Measurements from ENCODE around the gene RBMS1. TPM values are rescaled to one million over a fixed set of nuclear protein-coding genes. Genes with fewer than 3 reads are reported as not detected.
A peak's percentile ranks its signal among the peaks of the same experiment; 100 is the strongest.

Gene RBMS1
- total and polyA plus RNA-seq, 2 of the 13 experiments (the other 11 are each of a cell fraction or from before 2014, with no cell fraction given) = 55.5 to 110 TPM

DNA sequence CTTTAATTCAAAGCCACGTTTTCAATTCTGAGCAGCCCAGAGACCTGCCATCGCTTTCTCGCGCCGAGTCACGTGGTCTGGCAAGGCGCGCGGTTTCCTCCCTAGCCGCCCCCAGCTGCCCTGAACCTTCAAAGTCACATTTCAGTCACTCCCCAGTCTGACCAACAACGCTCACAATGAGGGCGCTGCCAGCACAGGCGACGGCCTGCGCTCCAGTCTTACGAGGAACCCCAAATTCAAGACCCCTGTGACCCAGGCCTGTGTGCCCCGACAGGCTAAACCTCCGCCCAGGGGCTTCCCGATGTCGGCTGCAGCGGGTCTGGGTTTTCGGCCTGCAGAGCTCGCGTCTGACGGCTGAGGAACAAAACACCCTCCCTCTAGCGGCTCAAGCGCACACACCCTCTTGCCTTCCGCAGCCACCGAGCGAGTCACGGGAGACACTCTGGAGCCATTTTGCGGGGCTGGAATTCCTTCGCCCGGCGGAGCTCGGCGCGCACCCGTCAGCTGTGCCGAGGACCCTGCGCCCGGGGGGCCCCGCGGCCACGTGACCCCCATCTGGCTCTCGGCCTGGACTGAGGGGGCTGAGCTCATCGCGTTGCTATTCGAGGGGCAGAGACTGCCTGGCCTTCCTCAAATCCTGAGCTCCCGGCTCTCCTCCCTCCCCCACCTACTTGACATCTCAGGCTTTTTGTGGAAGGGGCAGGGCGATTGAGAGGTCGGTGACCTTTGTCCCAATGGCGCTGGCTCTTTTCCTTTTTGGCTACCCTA lies 223.6 kb downstream of the RBMS1 start (continued):
- TF ChIP-seq, protein P1, sequence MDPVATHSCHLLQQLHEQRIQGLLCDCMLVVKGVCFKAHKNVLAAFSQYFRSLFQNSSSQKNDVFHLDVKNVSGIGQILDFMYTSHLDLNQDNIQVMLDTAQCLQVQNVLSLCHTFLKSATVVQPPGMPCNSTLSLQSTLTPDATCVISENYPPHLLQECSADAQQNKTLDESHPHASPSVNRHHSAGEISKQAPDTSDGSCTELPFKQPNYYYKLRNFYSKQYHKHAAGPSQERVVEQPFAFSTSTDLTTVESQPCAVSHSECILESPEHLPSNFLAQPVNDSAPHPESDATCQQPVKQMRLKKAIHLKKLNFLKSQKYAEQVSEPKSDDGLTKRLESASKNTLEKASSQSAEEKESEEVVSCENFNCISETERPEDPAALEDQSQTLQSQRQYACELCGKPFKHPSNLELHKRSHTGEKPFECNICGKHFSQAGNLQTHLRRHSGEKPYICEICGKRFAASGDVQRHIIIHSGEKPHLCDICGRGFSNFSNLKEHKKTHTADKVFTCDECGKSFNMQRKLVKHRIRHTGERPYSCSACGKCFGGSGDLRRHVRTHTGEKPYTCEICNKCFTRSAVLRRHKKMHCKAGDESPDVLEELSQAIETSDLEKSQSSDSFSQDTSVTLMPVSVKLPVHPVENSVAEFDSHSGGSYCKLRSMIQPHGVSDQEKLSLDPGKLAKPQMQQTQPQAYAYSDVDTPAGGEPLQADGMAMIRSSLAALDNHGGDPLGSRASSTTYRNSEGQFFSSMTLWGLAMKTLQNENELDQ (CRISPR knock-in tag; IDR thresholded peaks at IDR 0.05; ENCODE audit: borderline replicate concordance) = no peak
- TF ChIP-seq, protein P2, sequence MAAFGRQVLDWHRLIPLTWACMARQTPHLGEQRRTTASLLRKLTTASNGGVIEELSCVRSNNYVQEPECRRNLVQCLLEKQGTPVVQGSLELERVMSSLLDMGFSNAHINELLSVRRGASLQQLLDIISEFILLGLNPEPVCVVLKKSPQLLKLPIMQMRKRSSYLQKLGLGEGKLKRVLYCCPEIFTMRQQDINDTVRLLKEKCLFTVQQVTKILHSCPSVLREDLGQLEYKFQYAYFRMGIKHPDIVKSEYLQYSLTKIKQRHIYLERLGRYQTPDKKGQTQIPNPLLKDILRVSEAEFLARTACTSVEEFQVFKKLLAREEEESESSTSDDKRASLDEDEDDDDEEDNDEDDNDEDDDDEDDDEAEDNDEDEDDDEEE (CRISPR knock-in tag; IDR thresholded peaks at IDR 0.05) = peak; percentile 92
- TF ChIP-seq MAF1 (CRISPR knock-in tag; IDR thresholded peaks at IDR 0.05; ENCODE audit: borderline replicate concordance) = no peak
- peak; percentile 56 for TF ChIP-seq ZNF331 (CRISPR knock-in tag; IDR thresholded peaks at IDR 0.05)
- no peak for TF ChIP-seq PCBP1 (IDR thresholded peaks at IDR 0.05; ENCODE audit: borderline replicate concordance, low read depth, low read length)
- TF ChIP-seq, protein P3, sequence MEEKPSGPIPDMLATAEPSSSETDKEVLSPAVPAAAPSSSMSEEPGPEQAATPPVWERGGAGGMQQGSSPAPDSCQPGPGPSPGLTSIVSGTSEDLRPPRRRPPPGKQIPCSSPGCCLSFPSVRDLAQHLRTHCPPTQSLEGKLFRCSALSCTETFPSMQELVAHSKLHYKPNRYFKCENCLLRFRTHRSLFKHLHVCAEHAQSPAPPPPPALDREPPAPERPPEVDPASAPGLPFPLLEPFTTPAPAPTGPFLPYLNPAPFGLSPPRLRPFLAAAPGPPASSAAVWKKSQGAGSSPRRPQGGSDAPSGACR (CRISPR knock-in tag; IDR thresholded peaks at IDR 0.05) = peak; percentile 35; the same call in 1 of the 2 replicates
- no peak for TF ChIP-seq MAZ (IDR thresholded peaks at IDR 0.05; ENCODE audit: borderline replicate concordance, low read depth, low read length)
- TF ChIP-seq MAZ (CRISPR knock-in tag; IDR thresholded peaks at IDR 0.05; ENCODE audit: low read depth) = peak; percentile 68
- TF ChIP-seq PRMT3 (CRISPR knock-in tag; IDR thresholded peaks at IDR 0.05; ENCODE audit: borderline replicate concordance, low read depth) = 0 out of 2 replicates have a peak, but pooled peaks have one; percentile 35
- peak; percentile 76; the same call in 1 of the 2 replicates for TF ChIP-seq ZNF430 (CRISPR knock-in tag; IDR thresholded peaks at IDR 0.05)
- TF ChIP-seq, protein P4, sequence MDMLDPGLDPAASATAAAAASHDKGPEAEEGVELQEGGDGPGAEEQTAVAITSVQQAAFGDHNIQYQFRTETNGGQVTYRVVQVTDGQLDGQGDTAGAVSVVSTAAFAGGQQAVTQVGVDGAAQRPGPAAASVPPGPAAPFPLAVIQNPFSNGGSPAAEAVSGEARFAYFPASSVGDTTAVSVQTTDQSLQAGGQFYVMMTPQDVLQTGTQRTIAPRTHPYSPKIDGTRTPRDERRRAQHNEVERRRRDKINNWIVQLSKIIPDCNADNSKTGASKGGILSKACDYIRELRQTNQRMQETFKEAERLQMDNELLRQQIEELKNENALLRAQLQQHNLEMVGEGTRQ (IDR thresholded peaks at IDR 0.05; ENCODE audit: low read depth, low read length) = peak; percentile 63; the same call in 1 of the 2 replicates
- TF ChIP-seq, protein P4 (CRISPR knock-in tag; IDR thresholded peaks at IDR 0.05; ENCODE audit: borderline replicate concordance) = peak; percentile 86; the same call in 1 of the 2 replicates
- peak; percentile 83 for TF ChIP-seq DR1 (CRISPR knock-in tag; IDR thresholded peaks at IDR 0.05)
- TF ChIP-seq, protein P5, sequence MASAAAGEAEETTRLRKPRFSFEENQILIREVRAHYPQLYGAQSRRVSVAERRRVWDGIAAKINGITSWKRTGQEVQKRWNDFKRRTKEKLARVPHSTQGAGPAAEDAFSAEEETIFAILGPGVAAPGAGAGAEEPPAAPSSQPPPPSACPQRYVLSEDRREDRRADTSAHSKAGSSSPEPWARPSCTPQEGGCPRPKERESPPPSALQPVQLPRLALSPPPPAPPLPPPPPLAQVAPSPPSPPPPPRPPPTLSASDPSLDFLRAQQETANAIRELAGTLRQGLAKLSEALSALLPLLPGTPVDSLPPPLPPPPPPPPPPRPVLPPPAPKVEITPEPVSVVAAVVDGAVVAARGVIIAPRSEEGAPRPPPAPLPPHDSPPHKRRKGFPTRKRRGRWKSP (CRISPR knock-in tag; IDR thresholded peaks at IDR 0.05) = peak; percentile 31; the same call in 1 of the 2 replicates
- TF ChIP-seq ZNF7 (CRISPR knock-in tag; IDR thresholded peaks at IDR 0.05) = no peak
- peak; percentile 46 for TF ChIP-seq STAG1 (CRISPR knock-in tag; IDR thresholded peaks at IDR 0.05)
- 0 out of 2 replicates have a peak, but pooled peaks have one; percentile 4 for TF ChIP-seq HDAC2 (CRISPR knock-in tag; IDR thresholded peaks at IDR 0.05)
- TF ChIP-seq GZF1 (CRISPR knock-in tag; IDR thresholded peaks at IDR 0.05) = peak; percentile 47; the same call in 1 of the 2 replicates
- no peak for TF ChIP-seq NKX3-1 (CRISPR knock-in tag; IDR thresholded peaks at IDR 0.05)

All from HepG2 (cell line).